Tibial nerve (tissue), 4 donors: ENCODE data around the gene FOXM1. TPM values are rescaled to one million over a fixed set of nuclear protein-coding genes. Genes with fewer than 3 reads are reported as not detected.
A peak's percentile ranks its signal among the peaks of the same experiment; 100 is the strongest.

Experiments
- DNase-seq, 2 donors: peaks; one replicate each; pipeline ENCODE4 v3.0.0-alpha.2; 2019; ENCODE audit warnings: low spot score in 2 of 2
- H3K27ac ChIP-seq, 4 donors: fragments of 200-600 bp; sonication (generic) in 3 of 4; one replicate each; pipeline ENCODE4 v1.5.1; 2017 to 2019; ENCODE audit warnings: mild to moderate bottlenecking in 1 of 4
- H3K27me3 ChIP-seq, 2 donors: fragments of 200-600 bp; sonication (generic) in 1 of 2; one replicate each; pipeline versions ENCODE4 v1.5.1 to v1.6.0; 2017 to 2019
- H3K36me3 ChIP-seq, 3 donors: fragments of 200-600 bp; sonication (generic); one replicate each; pipeline ENCODE4 v1.5.1; 2018 to 2019
- H3K4me1 ChIP-seq, 4 donors: fragments of 200-600 bp; sonication (generic) in 3 of 4; one replicate each; pipeline ENCODE4 v1.5.1; 2017 to 2019
- H3K4me3 ChIP-seq, 4 donors: fragments of 200-600 bp; sonication (generic) in 3 of 4; one replicate each; pipeline ENCODE4 v1.5.1; 2017 to 2019; ENCODE audit warnings: mild to moderate bottlenecking in 1 of 4, moderate library complexity in 1 of 4
- H3K9me3 ChIP-seq, 4 donors: fragments of 200-600 bp; sonication (generic) in 3 of 4; one replicate each; pipeline ENCODE4 v1.5.1; 2017 to 2019
- CTCF ChIP-seq, 5 experiments: fragments of 200-600 bp in 3 of 5; fragments of 450-650 bp in 2 of 5; sonication (generic) in 3 of 5; IDR thresholded peaks; one replicate each; pipeline ENCODE4 v1.5.1; 2016 to 2019; ENCODE audit warnings: antibody characterized with exemption in 5 of 5, mild to moderate bottlenecking in 3 of 5, moderate library complexity in 2 of 5
- EP300 ChIP-seq, 2 donors: sonication (generic); formaldehyde crosslinking; IDR thresholded peaks; one replicate each; pipeline ENCODE4 v1.6.1; 2017; ENCODE audit warnings: antibody characterized with exemption in 2 of 2, mild to moderate bottlenecking in 1 of 2
- POLR2A ChIP-seq, 2 donors: fragments of 450-650 bp; IDR thresholded peaks; one replicate each; pipeline ENCODE4 v1.6.1; 2017; ENCODE audit warnings: antibody characterized with exemption in 2 of 2, mild to moderate bottlenecking in 2 of 2, moderate library complexity in 2 of 2
- WGBS, 2 donors: methylation state at CpG; one replicate each; pipeline ENCODE4 v1.1.5; 2018; 5-methylcytosine and 5-hydroxymethylcytosine counted together
- total RNA-seq, 4 donors: library from RNA; depleted of rRNA; stranded (reverse); fragments of >200 nt; gene quantifications; one replicate each; pipeline ENCODE4 v1.1.0, GENCODE V29; 2016

Gene FOXM1
- total RNA-seq, 4 donors from 2014 or later = 0.21 to 1.2 (median 0.84) TPM

GRCh38 chr12:2855546-2855945, 21.4 kb downstream of the FOXM1 start:
- WGBS, 2 donors = 86 to 95% methylated on average over 7 of the region's 7 CpGs
- DNase-seq = no peak

GRCh38 chr12:2854669-2855453, 22.1 kb downstream of the FOXM1 start:
- Histone ChIP-seq H3K4me1 (peaks cover 0 to 19% (median 0%) of the 10 kb centered on the region in 4 donors), H3K4me3 (no peak overlapping the region), H3K27ac (no peak overlapping the region), H3K9me3 (no peaks in the 10 kb centered on the region), H3K27me3 (no peaks in the 10 kb centered on the region), H3K36me3 (peaks cover 0 to 8% (median 0%) of the 10 kb centered on the region in 3 donors)
- TF ChIP-seq CTCF (IDR thresholded peaks at IDR 0.05) = no peak
- no peak for TF ChIP-seq EP300 (IDR thresholded peaks at IDR 0.05)
- TF ChIP-seq POLR2A (IDR thresholded peaks at IDR 0.05) = no peak
- 83 to 89% methylated on average over 22 to 25 of the region's 25 CpGs for WGBS, 2 donors
- DNase-seq = no peak

More at GRCh38 chr12:2855546-2855945, 21.4 kb downstream of the FOXM1 start:
- Histone ChIP-seq H3K36me3 (peaks cover 0 to 8% (median 0%) of the 10 kb centered on the region in 3 donors), H3K4me3 (no peak overlapping the region), H3K4me1 (peaks cover 0 to 14% (median 0%) of the 10 kb centered on the region in 4 donors), H3K27ac (no peak overlapping the region), H3K9me3 (no peaks in the 10 kb centered on the region), H3K27me3 (no peaks in the 10 kb centered on the region)
- TF ChIP-seq POLR2A (IDR thresholded peaks at IDR 0.05) (no peak), EP300 (IDR thresholded peaks at IDR 0.05) (no peak)

GRCh38 chr12:2853626-2854025, 23.3 kb downstream of the FOXM1 start:
- WGBS, 2 donors = 11 to 16% methylated on average over 11 of the region's 11 CpGs
- Histone ChIP-seq H3K4me3 (no peak overlapping the region), H3K27ac (peak overlapping the region in 1 of 4 donors; percentile 57), H3K4me1 (peaks cover 0 to 29% (median 3%) of the 10 kb centered on the region in 4 donors), H3K36me3 (peaks cover 0 to 5% (median 0%) of the 10 kb centered on the region in 3 donors), H3K27me3 (no peaks in the 10 kb centered on the region), H3K9me3 (no peaks in the 10 kb centered on the region)
- peak; percentile 69 to 82 for DNase-seq
- TF ChIP-seq CTCF (IDR thresholded peaks at IDR 0.05) = peak; percentile 68 to 85 (median 80)
- TF ChIP-seq EP300 (IDR thresholded peaks at IDR 0.05) = no peak
- TF ChIP-seq POLR2A (IDR thresholded peaks at IDR 0.05) = no peak

- peaks cover 0 to 29% (median 3%) of the 10 kb centered on the region in 4 donors for H3K4me1 ChIP-seq
- DNase-seq = no peak
- no peak for TF ChIP-seq EP300 (IDR thresholded peaks at IDR 0.05)
- TF ChIP-seq CTCF (IDR thresholded peaks at IDR 0.05) = no peak
- no peak for TF ChIP-seq POLR2A (IDR thresholded peaks at IDR 0.05)
- no peaks in the 10 kb centered on the region for H3K9me3 ChIP-seq
- no peaks in the 10 kb centered on the region for H3K36me3 ChIP-seq
- no peak overlapping the region for H3K27ac ChIP-seq
- WGBS, 2 donors = 87 to 91% methylated on average over 3 of the region's 3 CpGs
- H3K4me3 ChIP-seq = no peak overlapping the region
- no peaks in the 10 kb centered on the region for H3K27me3 ChIP-seq
These were observed 25.0 kb downstream of the FOXM1 start for GRCh38 chr12:2851931-2852330.

GRCh38 chr12:2845280-2845679, 31.7 kb downstream of the FOXM1 start:
- no peak overlapping the region for H3K4me3 ChIP-seq
- DNase-seq = no peak
- H3K27ac ChIP-seq = peak overlapping the region; percentile 59 to 91 (median 71)
- H3K27me3 ChIP-seq = no peaks in the 10 kb centered on the region
- WGBS, 2 donors = 9 to 23% methylated on average over 5 to 6 of the region's 6 CpGs
- TF ChIP-seq POLR2A (IDR thresholded peaks at IDR 0.05) (no peak), EP300 (IDR thresholded peaks at IDR 0.05) (peak in 1 of 2 donors; percentile 60)
- H3K36me3 ChIP-seq = no peaks in the 10 kb centered on the region
- peaks cover 0 to 64% (median 7%) of the 10 kb centered on the region in 4 donors for H3K4me1 ChIP-seq
- no peaks in the 10 kb centered on the region for H3K9me3 ChIP-seq

GRCh38 chr12:2844786-2845185, 32.2 kb downstream of the FOXM1 start:
- Histone ChIP-seq H3K9me3 (no peaks in the 10 kb centered on the region), H3K27ac (peak overlapping the region; percentile 59 to 91 (median 71)), H3K4me3 (no peak overlapping the region), H3K36me3 (no peaks in the 10 kb centered on the region), H3K27me3 (no peaks in the 10 kb centered on the region), H3K4me1 (peaks cover 0 to 60% (median 7%) of the 10 kb centered on the region in 4 donors)
- 51 to 60% methylated on average over 9 of the region's 9 CpGs for WGBS, 2 donors
- TF ChIP-seq POLR2A (IDR thresholded peaks at IDR 0.05) = no peak
- no peak for TF ChIP-seq CTCF (IDR thresholded peaks at IDR 0.05)
- no peak for TF ChIP-seq EP300 (IDR thresholded peaks at IDR 0.05)
- no peak for DNase-seq
